ENCODE results near the gene GPRASP1. TPM values are rescaled to one million over a fixed set of nuclear protein-coding genes. Genes with fewer than 3 reads are reported as not detected.

GPRASP1 gene
- total RNA-seq, 1 donor from 2014 or later, result 5.5 TPM

- no peak for DNase-seq
- no peaks in the 10 kb centered on the region for H3K9me3 ChIP-seq
- intact Hi-C loops (cut with DNase I), result no loop called here
- H3K27me3 ChIP-seq, result no peaks in the 10 kb centered on the region
- no peak overlapping the region for H3K4me3 ChIP-seq
- no peaks in the 10 kb centered on the region for H3K36me3 ChIP-seq
- H3K27ac ChIP-seq, result no peak overlapping the region
- no peaks in the 10 kb centered on the region for H3K4me1 ChIP-seq
- no peak for ATAC-seq
- no peak for TF ChIP-seq CTCF (IDR thresholded peaks at IDR 0.05)
These were observed 23.6 kb upstream of the GPRASP1 start for GRCh38 chrX:102627640-102628039.

GRCh38 chrX:102637561-102637960 is 13.7 kb upstream of the GPRASP1 start:
- no peaks in the 10 kb centered on the region for H3K9me3 ChIP-seq
- H3K36me3 ChIP-seq, result no peaks in the 10 kb centered on the region
- H3K27me3 ChIP-seq, result no peaks in the 10 kb centered on the region
- no peak for DNase-seq
- ATAC-seq, result no peak
- H3K4me3 ChIP-seq, result no peak overlapping the region
- intact Hi-C loops (cut with DNase I), result no loop called here
- no peak for TF ChIP-seq CTCF (IDR thresholded peaks at IDR 0.05)
- H3K27ac ChIP-seq, result no peak overlapping the region
- H3K4me1 ChIP-seq, result no peaks in the 10 kb centered on the region

- DNase-seq (no peak), ATAC-seq (peak; percentile 19)
- Histone ChIP-seq H3K4me1 (no peaks in the 10 kb centered on the region), H3K9me3 (no peaks in the 10 kb centered on the region), H3K27me3 (no peaks in the 10 kb centered on the region), H3K4me3 (peak overlapping the region; percentile 57), H3K36me3 (no peaks in the 10 kb centered on the region), H3K27ac (no peak overlapping the region)
- TF ChIP-seq CTCF (IDR thresholded peaks at IDR 0.05), result no peak
- intact Hi-C loops (cut with DNase I), result no loop called here
These were observed 411 bp upstream of the GPRASP1 start for GRCh38 chrX:102650903-102651241.

- ATAC-seq (peak; percentile 69), DNase-seq (no peak)
- H3K27me3 ChIP-seq, result no peaks in the 10 kb centered on the region
- no peaks in the 10 kb centered on the region for H3K36me3 ChIP-seq
- peak; percentile 53 for TF ChIP-seq CTCF (IDR thresholded peaks at IDR 0.05)
- no peaks in the 10 kb centered on the region for H3K4me1 ChIP-seq
- intact Hi-C loops (cut with DNase I), result no loop called here
- peak overlapping the region; percentile 57 for H3K4me3 ChIP-seq
- H3K9me3 ChIP-seq, result no peaks in the 10 kb centered on the region
- H3K27ac ChIP-seq, result peak overlapping the region; percentile 58
These were observed 877 bp downstream of the GPRASP1 start for GRCh38 chrX:102652031-102652688.

- Histone ChIP-seq H3K27me3 (no peaks in the 10 kb centered on the region), H3K27ac (no peak overlapping the region), H3K9me3 (no peaks in the 10 kb centered on the region), H3K4me1 (no peaks in the 10 kb centered on the region), H3K4me3 (no peak overlapping the region), H3K36me3 (no peaks in the 10 kb centered on the region)
- DNase-seq (no peak), ATAC-seq (no peak)
- intact Hi-C loops (cut with DNase I), result no loop called here
- no peak for TF ChIP-seq CTCF (IDR thresholded peaks at IDR 0.05)
These were observed 3.4 kb downstream of the GPRASP1 start for GRCh38 chrX:102654696-102655095.

GRCh38 chrX:102658556-102658955 is 7.3 kb downstream of the GPRASP1 start:
- Histone ChIP-seq H3K27me3 (no peaks in the 10 kb centered on the region), H3K27ac (no peak overlapping the region), H3K4me3 (no peak overlapping the region), H3K36me3 (no peaks in the 10 kb centered on the region), H3K4me1 (no peaks in the 10 kb centered on the region), H3K9me3 (no peaks in the 10 kb centered on the region)
- no peak for TF ChIP-seq CTCF (IDR thresholded peaks at IDR 0.05)
- intact Hi-C loops (cut with DNase I), result no loop called here
- DNase-seq, result no peak
- ATAC-seq, result no peak
